SK-N-MC (cell line): ENCODE results near the gene TMEM203.
A peak's percentile ranks its signal among the peaks of the same experiment; 100 is the strongest.

ENCODE experiments used
- DNase-seq: peaks from one replicate; pipeline ENCODE4 v3.0.0-alpha.2; 2011; ENCODE audit warnings: low read depth, low spot score
- H3K27ac ChIP-seq: fragments of 200-600 bp; sonication (generic); 2 replicates; pipeline ENCODE4 v1.5.1; 2016; ENCODE audit warnings: mixed run types
- H3K36me3 ChIP-seq: fragments of 200-600 bp; sonication (generic); 2 replicates; pipeline ENCODE4 v1.6.1; 2017; ENCODE audit warnings: antibody characterized with exemption, low read length, mixed read lengths; ENCODE audit not compliant: insufficient read depth
- H3K4me3 ChIP-seq: fragments of 200-600 bp; sonication (generic); 2 replicates; pipeline ENCODE4 v1.5.1; 2016
- H3K9ac ChIP-seq: fragments of 200-600 bp; sonication (generic); 2 replicates; pipeline ENCODE4 v1.8.0; 2017; ENCODE audit warnings: mixed run types, mixed read lengths; ENCODE audit not compliant: insufficient read length
- H3K9me3 ChIP-seq: fragments of 200-600 bp; sonication (generic); 2 replicates; pipeline ENCODE4 v1.6.1; 2017; ENCODE audit warnings: low read depth, mild to moderate bottlenecking, antibody characterized with exemption, low read length, moderate library complexity, mixed read lengths
- EZH2 ChIP-seq: fragments of 200-600 bp; sonication (generic); IDR thresholded peaks from one replicate; pipeline ENCODE4 v1.6.1; 2017; ENCODE audit warnings: antibody characterized with exemption
- FOXP2 ChIP-seq: optimal IDR thresholded peaks from 2 replicates; pipeline ENCODE3; 2011; ENCODE audit warnings: mild to moderate bottlenecking, moderate library complexity; ENCODE audit not compliant: insufficient read depth; ENCODE audit errors: extremely low read length, control extremely low read depth
- POLR2AphosphoS5 ChIP-seq: IDR thresholded peaks from 2 replicates; pipeline ENCODE4 v1.6.1; 2012; ENCODE audit warnings: mild to moderate bottlenecking, low read depth, low read length, borderline replicate concordance

Gene TMEM203

DNA sequence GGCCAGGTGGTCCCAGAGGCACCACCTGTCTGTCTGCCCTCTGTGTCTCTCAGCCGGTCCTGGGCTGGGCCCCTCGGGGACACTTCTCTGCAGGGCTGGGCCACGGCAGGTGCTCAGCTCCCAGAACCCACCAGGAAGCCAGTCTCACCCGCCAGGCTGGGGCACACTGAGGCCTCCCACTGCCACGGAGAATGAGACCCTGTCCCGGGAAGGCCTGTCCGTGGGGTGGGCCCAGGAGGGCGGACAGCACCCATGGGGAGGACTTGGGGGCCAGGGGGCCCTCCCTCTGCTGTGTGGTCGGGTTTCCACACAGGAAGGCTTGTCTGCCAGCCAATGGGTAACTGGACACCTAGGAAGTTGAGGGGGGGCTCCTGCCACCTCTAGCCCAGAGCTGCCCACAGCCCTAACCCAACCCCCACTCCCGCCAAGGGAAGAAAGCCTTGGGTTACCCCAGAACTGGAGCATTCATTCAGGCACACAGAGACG is 31.5 kb upstream of the TMEM203 start:
- Histone ChIP-seq H3K36me3 (peaks cover 3% of the 10 kb centered on the region), H3K4me3 (peak overlapping the region; percentile 31), H3K9me3 (no peaks in the 10 kb centered on the region), H3K27ac (no peak overlapping the region), H3K9ac (no peak overlapping the region)
- TF ChIP-seq POLR2AphosphoS5 (no peak), EZH2 (no peak), FOXP2 (no peak)
- DNase-seq, result no peak

DNA sequence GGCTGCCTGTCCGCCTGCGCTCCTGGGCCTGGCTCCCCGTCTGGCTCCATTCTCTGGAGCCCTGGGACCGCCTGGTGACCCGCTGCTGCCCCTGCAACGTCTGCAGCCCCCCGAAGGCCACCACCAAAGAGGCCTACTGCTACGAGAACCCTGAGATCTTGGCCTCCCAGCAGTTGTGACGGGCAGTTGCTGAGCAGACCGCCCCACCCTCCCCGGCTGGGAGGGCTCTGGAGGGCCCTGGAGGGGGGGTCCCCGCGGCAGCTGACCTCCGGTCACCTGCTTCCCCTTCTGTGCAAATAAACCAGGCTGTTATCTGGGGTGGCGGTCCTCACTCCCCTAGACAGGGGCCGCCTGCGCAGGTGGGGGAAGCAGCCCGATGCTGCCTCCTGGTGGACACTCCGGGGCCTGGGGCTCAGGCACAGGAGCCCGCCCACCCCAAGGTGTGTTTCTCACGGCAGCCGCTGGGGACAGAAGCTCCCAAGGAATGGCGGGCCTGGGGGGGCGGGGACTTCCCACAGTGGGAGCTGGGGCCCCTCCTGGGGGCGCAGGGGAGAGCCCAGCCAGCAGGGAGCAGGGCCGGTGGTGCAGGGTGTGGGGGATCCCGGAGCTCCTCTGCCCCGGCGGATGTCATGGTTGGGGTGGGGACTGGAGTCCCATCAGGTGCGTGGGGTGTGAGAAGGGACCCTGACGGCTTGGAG is 30.9 kb upstream of the TMEM203 start:
- no peak for DNase-seq
- no peaks in the 10 kb centered on the region for H3K36me3 ChIP-seq
- TF ChIP-seq FOXP2 (no peak), EZH2 (no peak), POLR2AphosphoS5 (no peak)
- no peak overlapping the region for H3K9ac ChIP-seq
- no peak overlapping the region for H3K27ac ChIP-seq
- H3K9me3 ChIP-seq, result no peaks in the 10 kb centered on the region
- H3K4me3 ChIP-seq, result peak overlapping the region; percentile 49

DNA sequence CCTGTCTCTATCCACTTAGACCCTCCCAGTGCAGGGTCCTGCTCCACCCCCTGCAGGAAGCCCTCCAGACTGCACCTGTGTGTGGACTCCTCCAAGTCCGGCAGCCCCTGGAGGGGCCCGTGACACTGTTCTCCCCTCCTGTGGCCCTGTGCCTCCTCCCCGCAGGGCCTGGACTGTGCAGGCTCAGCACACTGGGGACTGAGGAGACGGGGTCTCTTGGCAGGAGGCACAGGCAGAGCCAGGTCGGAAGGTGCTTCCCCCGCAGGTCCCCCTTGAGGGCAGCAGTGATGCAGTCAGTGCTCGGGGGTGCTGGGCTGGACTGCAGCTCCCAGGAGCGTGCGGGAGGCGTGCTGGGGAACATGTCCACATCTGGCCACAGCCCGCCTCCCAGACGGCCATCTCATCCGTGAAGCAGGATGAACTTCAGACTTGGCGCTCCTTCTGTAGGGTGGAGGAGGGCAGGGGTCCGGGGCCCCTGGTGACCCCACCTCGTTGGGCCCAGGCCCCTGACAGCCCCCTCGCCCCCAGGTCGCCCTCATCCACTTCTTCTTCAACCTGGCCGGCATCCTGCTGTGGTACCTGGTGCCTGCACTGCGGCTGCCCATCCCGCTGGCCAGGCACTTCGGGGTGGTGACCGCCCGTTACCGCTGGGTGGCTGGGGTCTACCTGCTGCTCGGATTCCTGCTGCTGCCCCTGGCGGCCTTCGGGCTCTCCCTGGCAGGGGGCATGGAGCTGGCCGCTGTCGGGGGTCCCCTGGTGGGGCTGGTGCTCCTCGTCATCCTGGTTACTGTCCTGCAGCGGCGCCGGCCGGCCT is 30.2 kb upstream of the TMEM203 start:
- no peaks in the 10 kb centered on the region for H3K9me3 ChIP-seq
- no peak for DNase-seq
- no peak overlapping the region for H3K9ac ChIP-seq
- peak overlapping the region; percentile 49; the same call in 1 of the 2 replicates for H3K4me3 ChIP-seq
- no peak overlapping the region for H3K27ac ChIP-seq
- H3K36me3 ChIP-seq, result no peaks in the 10 kb centered on the region
- TF ChIP-seq EZH2, result no peak

- H3K36me3 ChIP-seq, result no peaks in the 10 kb centered on the region
- no peaks in the 10 kb centered on the region for H3K9me3 ChIP-seq
- H3K9ac ChIP-seq, result no peak overlapping the region
- TF ChIP-seq EZH2 (no peak), POLR2AphosphoS5 (no peak), FOXP2 (no peak)
- H3K27ac ChIP-seq, result no peak overlapping the region
- no peak overlapping the region for H3K4me3 ChIP-seq
- DNase-seq, result no peak
Observed at GRCh38 chr9:137234758-137235423, 29.4 kb upstream of the TMEM203 start.

DNA sequence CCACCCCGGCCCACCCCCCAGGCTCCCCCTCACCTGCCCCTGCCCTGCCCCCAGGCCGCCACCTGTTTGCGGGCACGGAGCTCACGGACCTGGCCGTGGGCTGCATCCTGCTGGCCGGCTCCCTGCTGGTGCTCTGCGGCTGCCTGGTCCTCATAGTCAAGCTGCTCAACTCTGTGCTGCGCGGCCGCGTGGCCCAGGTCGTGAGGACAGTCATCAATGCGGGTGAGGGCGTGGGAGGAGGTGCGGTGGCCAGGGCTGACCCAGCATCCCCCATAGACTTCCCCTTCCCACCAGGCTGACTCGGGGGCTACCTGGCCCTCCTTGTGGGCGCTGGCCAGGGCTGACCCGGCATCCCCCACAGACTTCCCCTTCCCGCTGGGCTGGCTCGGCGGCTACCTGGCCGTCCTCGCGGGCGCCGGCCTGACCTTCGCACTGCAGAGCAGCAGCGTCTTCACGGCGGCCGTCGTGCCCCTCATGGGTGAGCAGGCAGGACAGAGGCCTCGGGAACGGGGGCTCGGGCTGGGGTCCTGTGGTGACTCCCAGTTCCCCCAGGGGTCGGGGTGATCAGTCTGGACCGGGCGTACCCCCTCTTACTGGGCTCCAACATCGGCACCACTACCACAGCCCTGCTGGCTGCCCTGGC is 28.7 kb upstream of the TMEM203 start:
- Histone ChIP-seq H3K4me3 (no peak overlapping the region), H3K36me3 (no peaks in the 10 kb centered on the region), H3K27ac (no peak overlapping the region), H3K9ac (no peak overlapping the region), H3K9me3 (no peaks in the 10 kb centered on the region)
- DNase-seq, result no peak
- TF ChIP-seq POLR2AphosphoS5 (no peak), FOXP2 (no peak), EZH2 (no peak)

- Histone ChIP-seq H3K36me3 (no peaks in the 10 kb centered on the region), H3K27ac (no peak overlapping the region), H3K9ac (no peak overlapping the region), H3K9me3 (no peaks in the 10 kb centered on the region), H3K4me3 (no peak overlapping the region)
- DNase-seq, result no peak
- TF ChIP-seq POLR2AphosphoS5 (no peak), EZH2 (no peak), FOXP2 (no peak)
Observed at GRCh38 chr9:137233143-137233980, 27.9 kb upstream of the TMEM203 start.

- TF ChIP-seq POLR2AphosphoS5 (no peak), FOXP2 (no peak), EZH2 (no peak)
- Histone ChIP-seq H3K9ac (no peak overlapping the region), H3K9me3 (no peaks in the 10 kb centered on the region), H3K36me3 (no peaks in the 10 kb centered on the region), H3K27ac (no peak overlapping the region), H3K4me3 (no peak overlapping the region)
- DNase-seq, result no peak
Observed at GRCh38 chr9:137232510-137232909, 27.1 kb upstream of the TMEM203 start.
